ENCODE data around the gene HOATZ.

The HOATZ gene

DNA sequence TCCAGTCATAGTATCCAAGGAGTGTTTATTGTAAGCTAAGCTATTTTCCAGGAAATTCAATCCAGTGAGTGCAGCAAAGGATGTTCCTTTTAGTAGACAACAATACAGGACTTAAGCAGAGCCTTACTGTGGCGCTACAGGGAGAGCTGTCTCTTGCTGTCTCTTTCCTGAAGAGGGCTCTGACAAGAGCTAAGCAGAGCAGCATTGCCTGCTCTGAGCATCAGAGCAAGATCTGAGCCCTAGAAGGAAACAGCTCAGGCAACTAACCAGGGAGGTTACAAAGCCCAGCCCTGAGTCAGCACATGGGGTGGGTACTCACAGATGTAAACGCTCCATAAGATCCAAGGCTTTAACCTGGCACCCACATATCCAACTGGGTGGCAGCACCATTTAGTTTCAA lies 33.9 kb downstream of the HOATZ start:
- DNase-seq (ENCODE audit: low read depth in 2 of 3, low spot score in 1 of 3) = no peak

- DNase-seq (ENCODE audit: low read depth in 2 of 3, low spot score in 1 of 3) = no peak
Observed at GRCh38 chr11:111549196-111549868, 34.8 kb downstream of the HOATZ start.

- DNase-seq (ENCODE audit: low read depth in 2 of 3, low spot score in 1 of 3) = no peak
Observed at GRCh38 chr11:111549869-111550203, 35.3 kb downstream of the HOATZ start.

GRCh38 chr11:111550258-111550657 lies 35.7 kb downstream of the HOATZ start:
- DNase-seq (ENCODE audit: low read depth in 2 of 3, low spot score in 1 of 3) = no peak

DNA sequence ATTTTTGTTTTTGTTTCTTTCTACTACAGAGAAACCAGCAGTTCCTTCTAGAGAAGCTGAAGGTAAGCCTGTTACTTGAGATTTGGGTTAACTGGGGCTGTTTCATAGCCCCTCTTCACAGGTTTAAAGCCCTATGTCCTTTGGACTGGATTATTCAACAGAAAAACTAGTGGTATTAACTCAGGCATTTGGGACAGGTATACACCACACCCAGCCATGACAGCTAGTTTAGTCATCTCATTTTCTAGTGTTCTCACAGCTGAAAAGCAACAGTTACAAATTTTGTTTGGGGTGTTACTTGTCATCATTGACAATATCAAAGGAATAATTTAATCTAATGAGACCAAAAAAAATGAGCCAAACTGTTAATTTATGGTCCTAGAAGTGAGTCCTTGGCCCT lies 40.0 kb downstream of the HOATZ start:
- DNase-seq (ENCODE audit: low read depth in 2 of 3, low spot score in 1 of 3) = no peak

DNA sequence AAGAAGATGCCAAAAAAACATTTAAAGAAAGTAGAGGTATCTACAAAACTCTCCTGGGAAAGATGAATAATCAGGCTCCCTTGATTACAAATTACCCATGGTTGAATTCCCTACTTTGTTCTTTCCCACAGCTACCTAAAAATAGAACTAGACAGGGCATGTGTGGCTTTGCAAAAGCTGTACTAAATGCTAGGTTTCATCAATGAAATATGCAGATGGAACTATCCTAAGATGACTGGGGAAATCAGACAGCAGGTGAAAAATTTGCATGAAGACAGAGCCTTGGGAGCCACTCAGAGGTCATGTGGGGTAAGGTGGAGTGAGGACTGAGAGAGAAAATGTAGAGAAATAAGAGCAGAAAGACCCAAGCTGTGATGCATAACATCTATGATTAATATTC lies 40.7 kb downstream of the HOATZ start:
- no peak for DNase-seq (ENCODE audit: low read depth in 2 of 3, low spot score in 1 of 3)

GRCh38 chr11:111557425-111558111 lies 43.0 kb downstream of the HOATZ start:
- DNase-seq (ENCODE audit: low read depth in 2 of 3, low spot score in 1 of 3) = no peak

- no peak for DNase-seq (ENCODE audit: low read depth in 2 of 3, low spot score in 1 of 3)
Observed at GRCh38 chr11:111559800-111560464, 45.4 kb downstream of the HOATZ start.

DNA sequence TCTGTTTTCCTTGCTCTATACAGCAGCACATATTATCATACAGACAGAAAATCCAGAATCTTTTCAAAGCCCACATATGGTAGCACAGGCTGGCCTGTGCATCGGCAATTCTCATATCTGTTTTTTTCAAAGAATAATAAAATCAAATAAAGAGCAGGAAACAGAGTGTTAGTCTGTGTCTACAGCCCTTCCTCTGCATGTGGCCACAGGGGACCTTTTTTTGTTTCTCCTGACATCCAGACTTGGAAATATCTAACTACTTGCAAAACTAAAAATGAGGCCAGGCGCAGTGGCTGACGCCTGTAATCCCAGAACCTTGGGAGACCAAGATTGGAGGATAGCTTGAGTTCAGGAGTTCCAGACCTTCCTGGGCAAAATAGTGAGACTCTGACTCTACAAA lies 46.2 kb downstream of the HOATZ start:
- DNase-seq (ENCODE audit: low read depth in 2 of 3, low spot score in 1 of 3) = no peak

DNA sequence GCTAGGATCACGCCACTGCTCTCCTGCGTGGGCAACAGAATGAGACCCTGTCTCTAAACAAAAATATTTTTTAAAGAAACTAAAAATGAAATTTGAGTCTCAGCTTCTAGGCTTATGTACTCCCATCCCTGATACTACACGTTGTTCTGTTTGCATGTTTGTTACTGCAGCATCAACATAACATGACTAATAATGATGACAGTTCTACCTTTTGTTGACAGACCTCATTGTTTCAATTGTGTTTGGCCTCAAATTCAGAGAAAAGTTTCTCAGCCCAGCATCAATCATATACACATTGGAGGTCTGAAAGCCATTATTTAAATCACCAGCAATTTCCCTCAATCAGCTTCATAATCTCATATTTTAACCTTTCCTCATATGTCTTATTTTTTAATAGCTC lies 46.7 kb downstream of the HOATZ start:
- no peak for DNase-seq (ENCODE audit: low read depth in 2 of 3, low spot score in 1 of 3)

DNA sequence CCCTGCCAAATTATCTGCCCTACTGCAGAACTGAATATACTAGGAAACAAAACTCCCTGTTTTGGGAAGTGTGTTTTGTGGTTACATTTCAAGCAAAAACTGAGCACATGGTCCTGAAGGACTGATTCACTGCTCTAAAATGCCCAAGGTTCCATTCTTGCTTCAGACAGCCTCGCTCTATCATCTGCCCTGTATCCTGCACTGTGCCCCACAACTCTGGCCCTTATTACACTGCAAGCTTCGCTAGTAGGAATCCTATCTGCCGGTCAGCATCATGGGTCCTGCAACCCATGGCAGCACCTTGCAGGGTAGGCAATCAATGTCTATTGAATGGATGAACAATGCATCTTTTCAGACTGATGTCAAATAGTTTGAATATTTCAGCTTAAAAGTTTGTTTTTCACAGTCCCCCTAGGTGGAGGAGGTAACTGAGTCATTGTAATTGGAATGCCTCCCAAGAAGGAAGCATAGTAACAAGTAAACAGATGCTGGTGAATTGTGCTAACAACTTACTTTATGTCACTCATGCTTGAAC lies 47.3 kb downstream of the HOATZ start:
- DNase-seq (ENCODE audit: low read depth in 2 of 3, low spot score in 1 of 3) = no peak

- DNase-seq (ENCODE audit: low read depth in 2 of 3, low spot score in 1 of 3) = no peak
Observed at GRCh38 chr11:111562692-111563389, 48.3 kb downstream of the HOATZ start.

- peak; percentile 39 to 73 (median 46) for DNase-seq (ENCODE audit: low read depth in 2 of 3, low spot score in 1 of 3)
Observed at GRCh38 chr11:111565114-111565720, 50.6 kb downstream of the HOATZ start.

GRCh38 chr11:111566324-111566723 lies 51.7 kb downstream of the HOATZ start:
- no peak for DNase-seq (ENCODE audit: low read depth in 2 of 3, low spot score in 1 of 3)

GRCh38 chr11:111569476-111569875 lies 54.9 kb downstream of the HOATZ start:
- no peak for DNase-seq (ENCODE audit: low read depth in 2 of 3, low spot score in 1 of 3)

GRCh38 chr11:111570796-111571195 lies 56.2 kb downstream of the HOATZ start:
- no peak for DNase-seq (ENCODE audit: low read depth in 2 of 3, low spot score in 1 of 3)

DNA sequence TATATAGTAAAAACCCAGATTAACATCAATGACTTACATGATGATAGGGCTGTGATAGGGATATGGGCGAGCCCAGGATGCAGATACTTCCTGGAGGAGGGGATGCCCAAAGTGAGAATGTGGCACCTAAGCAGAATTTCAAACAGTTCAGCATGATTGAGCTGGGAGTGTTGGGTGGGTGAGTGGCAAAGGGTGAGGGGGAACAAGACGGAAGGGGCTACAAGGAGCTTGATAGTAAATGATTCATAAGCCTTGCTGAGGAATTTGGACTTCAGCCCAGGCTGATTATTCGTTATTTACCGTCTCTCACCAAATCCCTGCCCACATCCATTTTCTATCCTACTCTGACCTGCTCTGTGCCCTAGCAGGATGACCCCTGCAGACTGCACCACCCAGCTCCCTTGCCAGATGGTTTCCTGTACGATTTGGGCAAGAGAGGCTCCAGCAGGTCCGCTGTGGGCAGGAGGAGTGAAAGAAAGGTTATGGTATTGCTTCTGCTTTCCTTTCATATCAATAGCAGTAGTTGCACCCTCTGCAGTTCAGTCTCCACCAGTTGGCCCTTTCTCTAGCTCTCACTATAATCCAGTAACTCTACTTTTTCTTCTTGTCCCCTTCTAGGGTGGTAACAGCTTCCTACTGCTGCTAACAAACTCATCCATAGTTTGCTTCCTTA lies 57.4 kb downstream of the HOATZ start:
- no peak for DNase-seq (ENCODE audit: low read depth in 2 of 3, low spot score in 1 of 3)

DNA sequence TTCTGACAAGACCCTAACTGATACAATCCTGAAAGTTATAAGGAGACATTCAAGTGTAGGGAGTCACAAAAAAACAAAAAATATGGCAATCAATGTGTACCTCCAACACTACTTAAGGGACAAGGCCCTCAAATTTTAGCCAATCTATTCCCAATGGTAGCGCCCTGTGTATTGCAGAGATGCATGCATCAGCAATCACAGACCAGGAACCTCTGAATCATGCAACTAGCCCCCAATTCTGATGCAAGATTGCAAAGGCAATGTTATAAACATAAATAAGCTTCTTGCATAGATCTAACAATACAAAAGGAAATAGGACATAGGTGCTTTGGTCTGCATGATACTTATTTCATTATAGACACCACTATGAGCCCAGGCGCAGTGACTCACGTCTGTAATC lies 58.0 kb downstream of the HOATZ start:
- no peak for DNase-seq (ENCODE audit: low read depth in 2 of 3, low spot score in 1 of 3)

- DNase-seq (ENCODE audit: low read depth in 2 of 3, low spot score in 1 of 3) = no peak
Observed at GRCh38 chr11:111573821-111574249, 59.3 kb downstream of the HOATZ start.

DNA sequence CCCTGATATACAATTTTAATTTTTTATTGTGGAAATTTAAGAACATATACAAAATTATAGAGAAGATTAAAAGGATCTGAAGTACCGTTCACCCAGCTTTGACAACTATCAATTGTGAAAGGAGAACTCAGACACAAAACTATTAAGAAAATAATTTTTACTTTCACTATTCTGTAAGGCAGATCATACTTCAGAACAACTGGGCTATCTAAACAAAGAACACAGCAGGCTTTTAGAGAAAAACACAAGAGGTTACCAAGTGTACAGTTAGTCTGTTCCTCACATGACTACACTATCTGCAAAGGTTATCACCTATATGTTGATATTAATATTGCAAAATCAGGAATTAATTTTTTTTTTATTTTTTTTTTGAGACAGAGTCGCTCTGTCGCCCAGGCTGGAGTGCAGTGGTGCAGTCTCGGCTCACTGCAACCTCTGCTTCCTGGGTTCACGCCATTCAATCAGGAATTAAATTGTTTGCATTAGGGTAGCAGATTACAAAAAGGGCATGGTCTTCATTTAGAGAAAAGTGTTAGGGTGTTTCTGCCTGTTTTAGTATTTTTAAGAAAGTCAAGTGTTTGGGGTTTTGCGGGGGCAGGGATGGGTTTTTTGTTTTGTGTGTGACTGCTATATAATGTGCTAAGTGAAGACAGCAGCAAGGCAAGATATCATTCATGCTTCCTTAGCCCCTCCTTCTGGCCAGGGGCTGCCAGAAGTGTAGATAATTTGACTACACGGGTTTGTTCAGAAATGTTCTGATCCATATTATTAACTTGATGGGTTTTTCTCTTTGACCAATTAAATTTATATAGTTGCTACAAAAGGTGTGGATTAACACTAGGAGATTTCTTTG lies 60.0 kb downstream of the HOATZ start:
- no peak for DNase-seq (ENCODE audit: low read depth in 2 of 3, low spot score in 1 of 3)
